ENCODE results near the gene ZNF467.

Gene ZNF467

DNA sequence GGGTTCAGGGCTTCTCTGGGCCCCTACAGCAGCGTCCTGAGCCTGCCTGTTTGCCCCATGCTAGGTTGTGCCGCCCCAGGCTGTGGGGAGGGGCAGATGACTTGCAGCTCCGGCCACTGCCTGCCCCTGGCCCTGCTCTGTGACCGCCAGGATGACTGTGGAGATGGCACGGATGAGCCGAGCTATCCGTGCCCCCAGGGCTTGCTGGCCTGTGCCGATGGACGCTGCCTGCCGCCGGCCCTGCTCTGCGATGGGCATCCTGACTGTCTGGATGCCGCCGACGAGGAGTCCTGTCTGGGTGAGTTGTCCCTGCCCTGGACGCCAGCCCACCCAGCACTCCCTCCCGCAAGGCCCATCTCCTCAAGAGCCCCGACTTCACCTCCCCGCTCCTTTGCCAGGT, 15.7 kb upstream of the ZNF467 start:
- Histone ChIP-seq H3K23ac (ENCODE audit: low read length) (no peak overlapping the region), H3K79me1 (ENCODE audit: low read length) (no peaks in the 10 kb centered on the region), H3K4ac (ENCODE audit: low read depth, low read length) (no peak overlapping the region), H2BK5ac (ENCODE audit: low read length) (no peak overlapping the region), H3K56ac (ENCODE audit: low read length) (no peak overlapping the region), H2BK15ac (replicated peaks; ENCODE audit: low read depth) (no peak overlapping the region), H2BK120ac (ENCODE audit: low read depth, low read length) (no peak overlapping the region), H3K9ac (ENCODE audit: low read length) (no peak overlapping the region), H3K18ac (ENCODE audit: low read length) (no peak overlapping the region), H3K4me1 (ENCODE audit: control insufficient read depth, low read depth, low read length) (no peaks in the 10 kb centered on the region), H3K27me3 (ENCODE audit: insufficient read depth, low read length, poor library complexity) (peaks cover 10% of the 10 kb centered on the region), H3K4me2 (ENCODE audit: low read length) (no peak overlapping the region), H3K4me3 (ENCODE audit: low read length) (no peak overlapping the region), H4K5ac (ENCODE audit: low read length) (no peak overlapping the region), H3K36me3 (ENCODE audit: control insufficient read depth, insufficient read depth, low read length) (no peaks in the 10 kb centered on the region), H4K8ac (ENCODE audit: low read depth, low read length) (no peak overlapping the region), H2AK5ac (ENCODE audit: low read length) (no peak overlapping the region), H3K79me2 (ENCODE audit: control insufficient read depth, insufficient read depth, low read length) (no peaks in the 10 kb centered on the region), H3K27ac (ENCODE audit: low read depth, low read length) (no peak overlapping the region)
- no CpG with 5 or more reads among the region's 19 CpGs for WGBS (ENCODE audit: extremely low coverage, insufficient coverage, low lambda C conversion rate)
- DNase-seq = no peak

DNA sequence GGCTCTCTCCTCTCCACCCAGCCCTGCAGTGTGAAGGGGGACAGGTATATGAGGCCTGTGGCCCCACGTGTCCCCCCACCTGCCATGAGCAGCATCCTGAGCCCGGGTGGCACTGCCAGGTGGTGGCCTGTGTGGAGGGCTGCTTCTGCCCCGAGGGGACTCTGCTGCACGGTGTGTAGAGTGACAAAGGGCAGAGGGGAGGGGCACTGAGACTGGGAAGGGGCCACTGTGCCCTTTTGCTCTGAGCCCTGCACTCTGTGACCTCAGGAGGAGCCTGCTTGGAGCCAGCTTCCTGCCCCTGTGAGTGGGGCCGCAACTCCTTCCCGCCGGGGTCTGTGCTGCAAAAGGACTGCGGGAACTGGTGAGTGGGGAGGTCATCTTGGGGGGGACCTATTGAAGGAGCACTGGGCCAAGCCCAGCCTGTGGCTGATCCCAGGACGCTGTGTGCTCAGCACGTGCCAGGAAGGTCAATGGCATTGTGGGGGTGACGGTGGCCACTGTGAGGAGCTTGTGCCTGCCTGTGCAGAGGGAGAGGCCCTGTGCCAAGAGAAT, 15.0 kb upstream of the ZNF467 start:
- no peak overlapping the region for H3K4me3 ChIP-seq (ENCODE audit: low read length)
- no peak overlapping the region for H2BK15ac ChIP-seq (replicated peaks; ENCODE audit: low read depth)
- H3K23ac ChIP-seq (ENCODE audit: low read length) = no peak overlapping the region
- no peak overlapping the region for H2AK5ac ChIP-seq (ENCODE audit: low read length)
- DNase-seq = no peak
- H3K9ac ChIP-seq (ENCODE audit: low read length) = no peak overlapping the region
- H3K56ac ChIP-seq (ENCODE audit: low read length) = no peak overlapping the region
- no peak overlapping the region for H2BK5ac ChIP-seq (ENCODE audit: low read length)
- H3K36me3 ChIP-seq (ENCODE audit: control insufficient read depth, insufficient read depth, low read length) = no peaks in the 10 kb centered on the region
- no peak overlapping the region for H4K8ac ChIP-seq (ENCODE audit: low read depth, low read length)
- H3K18ac ChIP-seq (ENCODE audit: low read length) = no peak overlapping the region
- H3K27ac ChIP-seq (ENCODE audit: low read depth, low read length) = no peak overlapping the region
- H4K5ac ChIP-seq (ENCODE audit: low read length) = no peak overlapping the region
- H3K4me1 ChIP-seq (ENCODE audit: control insufficient read depth, low read depth, low read length) = no peaks in the 10 kb centered on the region
- H3K27me3 ChIP-seq (ENCODE audit: insufficient read depth, low read length, poor library complexity) = peaks cover 10% of the 10 kb centered on the region
- H3K79me2 ChIP-seq (ENCODE audit: control insufficient read depth, insufficient read depth, low read length) = no peaks in the 10 kb centered on the region
- H2BK120ac ChIP-seq (ENCODE audit: low read depth, low read length) = no peak overlapping the region
- no peaks in the 10 kb centered on the region for H3K79me1 ChIP-seq (ENCODE audit: low read length)
- no peak overlapping the region for H3K4ac ChIP-seq (ENCODE audit: low read depth, low read length)
- no peak overlapping the region for H3K4me2 ChIP-seq (ENCODE audit: low read length)
- no CpG with 5 or more reads among the region's 11 CpGs for WGBS (ENCODE audit: extremely low coverage, insufficient coverage, low lambda C conversion rate)

DNA sequence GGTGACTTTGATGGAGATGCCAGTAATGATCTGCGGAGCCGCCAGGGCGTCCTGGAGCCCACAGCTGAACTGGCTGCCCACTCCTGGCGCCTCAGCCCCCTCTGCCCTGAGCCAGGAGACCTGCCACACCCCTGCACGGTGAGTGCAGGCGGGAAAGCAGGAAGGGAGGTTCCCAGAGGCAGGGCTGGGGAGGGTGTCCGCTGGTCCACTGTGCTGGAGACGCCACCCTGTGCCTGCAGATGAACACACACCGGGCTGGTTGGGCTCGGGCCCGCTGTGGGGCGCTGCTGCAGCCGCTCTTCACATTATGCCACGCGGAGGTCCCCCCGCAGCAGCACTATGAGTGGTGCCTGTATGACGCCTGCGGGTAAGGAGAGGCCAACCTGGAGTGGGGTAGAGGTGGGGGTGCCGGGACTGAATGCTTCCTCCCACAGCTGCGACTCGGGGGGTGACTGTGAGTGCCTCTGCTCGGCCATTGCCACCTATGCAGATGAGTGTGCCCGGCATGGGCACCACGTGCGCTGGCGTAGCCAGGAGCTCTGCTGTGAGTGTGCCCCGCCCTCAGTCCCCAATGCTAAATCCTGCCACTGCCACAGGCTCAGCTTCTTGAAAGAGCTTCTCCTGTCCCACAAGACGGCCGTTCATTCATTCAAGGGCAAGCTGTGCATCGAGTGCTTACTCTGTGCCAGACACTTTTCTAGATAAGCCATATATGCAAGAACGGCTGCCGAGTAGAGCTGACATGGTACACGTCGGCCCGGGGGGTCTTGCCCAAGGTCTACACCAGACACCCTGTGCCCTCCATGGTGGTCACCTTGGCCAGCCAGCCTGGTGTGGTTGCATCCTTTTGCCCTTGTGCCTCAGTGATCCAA, 14.3 kb upstream of the ZNF467 start:
- no peak overlapping the region for H3K23ac ChIP-seq (ENCODE audit: low read length)
- peak; percentile 51 for DNase-seq

DNA sequence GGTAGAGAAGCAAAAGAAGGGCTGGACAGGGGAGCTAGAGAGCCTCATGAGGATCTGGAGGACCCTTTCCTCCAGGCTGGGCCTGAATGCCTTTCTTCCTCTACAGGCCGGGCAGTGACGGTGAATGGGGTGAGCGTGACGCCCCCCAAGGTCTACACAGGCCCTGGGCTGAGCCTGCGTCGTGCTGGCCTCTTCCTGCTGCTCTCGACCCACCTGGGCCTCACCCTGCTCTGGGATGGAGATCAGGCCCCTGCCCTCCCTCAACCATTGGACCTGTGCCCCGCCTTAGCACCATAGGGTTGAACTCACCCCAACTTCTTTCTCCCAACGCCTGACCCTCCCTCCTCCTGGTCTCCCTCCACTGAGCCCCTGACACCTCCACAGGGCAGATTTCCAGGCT, 12.6 kb upstream of the ZNF467 start:
- DNase-seq = no peak
- Histone ChIP-seq H2BK15ac (replicated peaks; ENCODE audit: low read depth) (no peak overlapping the region), H4K5ac (ENCODE audit: low read length) (no peak overlapping the region)

More for the DNA sequence above, 14.3 kb upstream of the ZNF467 start:
- no CpG with 5 or more reads among the region's 35 CpGs for WGBS (ENCODE audit: extremely low coverage, insufficient coverage, low lambda C conversion rate)
- Histone ChIP-seq H2BK15ac (replicated peaks; ENCODE audit: low read depth) (no peak overlapping the region), H2BK120ac (ENCODE audit: low read depth, low read length) (no peak overlapping the region), H2BK5ac (ENCODE audit: low read length) (no peak overlapping the region), H3K4me2 (ENCODE audit: low read length) (no peak overlapping the region), H3K56ac (ENCODE audit: low read length) (peak overlapping the region; percentile 35), H3K79me1 (ENCODE audit: low read length) (no peaks in the 10 kb centered on the region), H3K4me1 (ENCODE audit: control insufficient read depth, low read depth, low read length) (no peaks in the 10 kb centered on the region), H4K5ac (ENCODE audit: low read length) (no peak overlapping the region), H3K4me3 (ENCODE audit: low read length) (no peak overlapping the region), H3K9ac (ENCODE audit: low read length) (no peak overlapping the region), H4K8ac (ENCODE audit: low read depth, low read length) (no peak overlapping the region), H3K27ac (ENCODE audit: low read depth, low read length) (no peak overlapping the region), H3K18ac (ENCODE audit: low read length) (no peak overlapping the region), H2AK5ac (ENCODE audit: low read length) (no peak overlapping the region), H3K4ac (ENCODE audit: low read depth, low read length) (no peak overlapping the region), H3K27me3 (ENCODE audit: insufficient read depth, low read length, poor library complexity) (peaks cover 10% of the 10 kb centered on the region), H3K79me2 (ENCODE audit: control insufficient read depth, insufficient read depth, low read length) (no peaks in the 10 kb centered on the region), H3K36me3 (ENCODE audit: control insufficient read depth, insufficient read depth, low read length) (no peaks in the 10 kb centered on the region)

DNA sequence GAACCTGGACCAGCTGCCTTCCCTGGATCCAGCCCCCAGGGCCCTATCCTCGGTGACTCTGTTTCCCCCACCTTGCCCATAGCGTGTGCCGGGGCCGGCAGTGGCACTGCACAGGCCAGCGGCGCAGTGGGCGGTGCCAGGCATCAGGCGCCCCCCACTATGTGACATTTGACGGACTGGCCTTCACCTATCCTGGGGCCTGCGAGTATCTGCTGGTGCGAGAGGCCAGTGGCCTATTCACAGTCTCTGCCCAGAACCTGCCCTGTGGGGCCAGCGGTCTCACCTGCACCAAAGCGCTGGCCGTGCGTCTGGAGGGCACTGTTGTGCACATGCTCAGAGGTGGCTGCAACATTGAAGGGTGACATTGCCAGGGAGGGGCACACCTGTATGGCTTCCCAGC, 12.0 kb upstream of the ZNF467 start:
- Histone ChIP-seq H3K27me3 (ENCODE audit: insufficient read depth, low read length, poor library complexity) (peaks cover 5% of the 10 kb centered on the region), H3K4ac (ENCODE audit: low read depth, low read length) (no peak overlapping the region), H2AK5ac (ENCODE audit: low read length) (no peak overlapping the region), H2BK120ac (ENCODE audit: low read depth, low read length) (no peak overlapping the region), H4K5ac (ENCODE audit: low read length) (no peak overlapping the region), H3K79me1 (ENCODE audit: low read length) (no peaks in the 10 kb centered on the region), H2BK15ac (replicated peaks; ENCODE audit: low read depth) (no peak overlapping the region), H3K18ac (ENCODE audit: low read length) (no peak overlapping the region), H3K4me2 (ENCODE audit: low read length) (no peak overlapping the region), H3K36me3 (ENCODE audit: control insufficient read depth, insufficient read depth, low read length) (no peaks in the 10 kb centered on the region), H3K9ac (ENCODE audit: low read length) (no peak overlapping the region), H2BK5ac (ENCODE audit: low read length) (no peak overlapping the region), H3K23ac (ENCODE audit: low read length) (no peak overlapping the region), H3K27ac (ENCODE audit: low read depth, low read length) (no peak overlapping the region), H3K4me1 (ENCODE audit: control insufficient read depth, low read depth, low read length) (no peaks in the 10 kb centered on the region), H3K79me2 (ENCODE audit: control insufficient read depth, insufficient read depth, low read length) (no peaks in the 10 kb centered on the region), H3K4me3 (ENCODE audit: low read length) (no peak overlapping the region), H3K56ac (ENCODE audit: low read length) (no peak overlapping the region), H4K8ac (ENCODE audit: low read depth, low read length) (no peak overlapping the region)
- no CpG with 5 or more reads among the region's 15 CpGs for WGBS (ENCODE audit: extremely low coverage, insufficient coverage, low lambda C conversion rate)
- no peak for DNase-seq

More for the DNA sequence above, 12.6 kb upstream of the ZNF467 start:
- no peak overlapping the region for H2BK5ac ChIP-seq (ENCODE audit: low read length)
- H3K36me3 ChIP-seq (ENCODE audit: control insufficient read depth, insufficient read depth, low read length) = no peaks in the 10 kb centered on the region
- no peak overlapping the region for H2AK5ac ChIP-seq (ENCODE audit: low read length)
- H3K27me3 ChIP-seq (ENCODE audit: insufficient read depth, low read length, poor library complexity) = peaks cover 10% of the 10 kb centered on the region
- H3K4me2 ChIP-seq (ENCODE audit: low read length) = no peak overlapping the region
- no peak overlapping the region for H4K8ac ChIP-seq (ENCODE audit: low read depth, low read length)
- no peak overlapping the region for H3K23ac ChIP-seq (ENCODE audit: low read length)
- no peak overlapping the region for H3K56ac ChIP-seq (ENCODE audit: low read length)
- no peak overlapping the region for H3K9ac ChIP-seq (ENCODE audit: low read length)
- H3K4me3 ChIP-seq (ENCODE audit: low read length) = no peak overlapping the region
- no peak overlapping the region for H3K27ac ChIP-seq (ENCODE audit: low read depth, low read length)
- H3K4ac ChIP-seq (ENCODE audit: low read depth, low read length) = no peak overlapping the region
- no CpG with 5 or more reads among the region's 9 CpGs for WGBS (ENCODE audit: extremely low coverage, insufficient coverage, low lambda C conversion rate)
- no peaks in the 10 kb centered on the region for H3K4me1 ChIP-seq (ENCODE audit: control insufficient read depth, low read depth, low read length)
- H2BK120ac ChIP-seq (ENCODE audit: low read depth, low read length) = no peak overlapping the region
- no peaks in the 10 kb centered on the region for H3K79me2 ChIP-seq (ENCODE audit: control insufficient read depth, insufficient read depth, low read length)
- no peak overlapping the region for H3K18ac ChIP-seq (ENCODE audit: low read length)
- H3K79me1 ChIP-seq (ENCODE audit: low read length) = no peaks in the 10 kb centered on the region

All from mesendoderm (in vitro differentiated cells).